Activated CD4-positive, alpha-beta T cell treated with anti-CD3 and anti-CD28 coated beads for 4 hours (primary cell): ENCODE measurements around the gene PTPRN2.
"Not testable (repeated sequence)": the region's sequence is repeated elsewhere in the genome, so short reads cannot be mapped to it uniquely, and the experiment has no call there.

Experiments
- DNase-seq, 2 donors: peaks; one replicate each; pipeline ENCODE4 v3.0.0-alpha.2; 2020

Gene PTPRN2

GRCh38 chr7:157928171-157928794 is 659.3 kb downstream of the PTPRN2 start:
- DNase-seq: no peak

GRCh38 chr7:157927313-157927925 is 660.2 kb downstream of the PTPRN2 start:
- no peak for DNase-seq

- DNase-seq: no peak
These were observed 661.0 kb downstream of the PTPRN2 start for GRCh38 chr7:157926521-157927150.

GRCh38 chr7:157926107-157926506 is 661.5 kb downstream of the PTPRN2 start:
- DNase-seq: no peak

GRCh38 chr7:157925383-157925875 is 662.2 kb downstream of the PTPRN2 start:
- no peak for DNase-seq

- no peak for DNase-seq
These were observed 663.6 kb downstream of the PTPRN2 start for GRCh38 chr7:157923903-157924630.

- no peak for DNase-seq
These were observed 665.0 kb downstream of the PTPRN2 start for GRCh38 chr7:157922576-157922975.

- no peak for DNase-seq
These were observed 669.1 kb downstream of the PTPRN2 start for GRCh38 chr7:157918326-157919080.

GRCh38 chr7:157916946-157917640 is 670.5 kb downstream of the PTPRN2 start:
- no peak for DNase-seq

GRCh38 chr7:157910446-157910845 is 677.2 kb downstream of the PTPRN2 start:
- no peak for DNase-seq

GRCh38 chr7:157910045-157910444 is 677.6 kb downstream of the PTPRN2 start:
- DNase-seq: not testable (repeated sequence)

- no peak for DNase-seq
These were observed 678.3 kb downstream of the PTPRN2 start for GRCh38 chr7:157909370-157909769.

- DNase-seq: no peak
These were observed 679.4 kb downstream of the PTPRN2 start for GRCh38 chr7:157908006-157908782.

GRCh38 chr7:157907091-157907490 is 680.5 kb downstream of the PTPRN2 start:
- no peak for DNase-seq

- no peak for DNase-seq
These were observed 681.0 kb downstream of the PTPRN2 start for GRCh38 chr7:157906583-157906982.

GRCh38 chr7:157905651-157906461 is 681.8 kb downstream of the PTPRN2 start:
- no peak for DNase-seq

GRCh38 chr7:157904866-157905570 is 682.6 kb downstream of the PTPRN2 start:
- no peak for DNase-seq

- no peak for DNase-seq
These were observed 683.3 kb downstream of the PTPRN2 start for GRCh38 chr7:157904211-157904865.

- DNase-seq: no peak
These were observed 683.9 kb downstream of the PTPRN2 start for GRCh38 chr7:157903710-157904109.
